A549 (cell line): Measurements from ENCODE around the gene SH3PXD2A.

Experiments used
- CTCF ChIP-seq: fragments of >200 bp; sonication (Bioruptor Twin); formaldehyde crosslinking; IDR thresholded peaks from 3 replicates; pipeline ENCODE4 v1.5.1; 2016
- HMGXB4 ChIP-seq: fragments of 250-450 bp; sonication (Bioruptor Pico); IDR thresholded peaks from 2 replicates; pipeline ENCODE4 v1.5.0; 2021; ENCODE audit warnings: mild to moderate bottlenecking, moderate library complexity, borderline replicate concordance
- JUN ChIP-seq, 2 experiments: fragments of >200 bp; sonication (Bioruptor Twin); formaldehyde crosslinking; IDR thresholded peaks; 2 replicates in 1 of 2; 3 replicates in 1 of 2; pipeline ENCODE4 v1.6.1; 2016 to 2017
- KDM1A ChIP-seq: fragments of 200-600 bp; sonication (generic); IDR thresholded peaks from 2 replicates; pipeline ENCODE4 v1.6.1; 2016; ENCODE audit warnings: low read depth, mild to moderate bottlenecking
- MAX ChIP-seq: IDR thresholded peaks from 2 replicates; pipeline ENCODE4 v1.6.1; 2012
- MAZ ChIP-seq: fragments of 150-350 bp; IDR thresholded peaks from 2 replicates; pipeline ENCODE4 v1.6.1; 2014; ENCODE audit warnings: antibody characterized with exemption, low read depth, low read length, borderline replicate concordance
- POLR2A ChIP-seq: IDR thresholded peaks from 2 replicates; pipeline ENCODE4 v1.6.1; 2012; ENCODE audit warnings: mild to moderate bottlenecking, low read length
- POLR2AphosphoS2 ChIP-seq: conservative IDR thresholded peaks from 2 replicates; pipeline ENCODE4 v1.6.1; 2012; ENCODE audit warnings: low read length, improper control_type of control experiment, inconsistent platforms
- RARB ChIP-seq: fragments of 250-450 bp; sonication (Bioruptor Pico); IDR thresholded peaks from 2 replicates; pipeline ENCODE4 v1.8.0; 2021; ENCODE audit warnings: mild to moderate bottlenecking, moderate library complexity
- REST ChIP-seq: fragments of 200-600 bp; sonication (generic); IDR thresholded peaks from 2 replicates; pipeline ENCODE4 v1.6.1; 2016; ENCODE audit warnings: antibody characterized with exemption, mild to moderate bottlenecking, moderate library complexity
- TFCP2L1 ChIP-seq: fragments of 250-450 bp; sonication (Bioruptor Pico); IDR thresholded peaks from 2 replicates; pipeline ENCODE4 v1.5.0; 2021; ENCODE audit warnings: mild to moderate bottlenecking

- TF ChIP-seq CTCF (no peak), RARB (no peak), POLR2A (no peak), TFCP2L1 (CRISPR knock-in tag) (no peak), REST (no peak), MAZ (no peak), HMGXB4 (CRISPR knock-in tag) (no peak), POLR2AphosphoS2 (no peak), MAX (no peak), JUN (IDR thresholded peaks at IDR 0.05) (no peak), KDM1A (no peak)
These were observed 293.0 kb downstream of the SH3PXD2A start for GRCh38 chr10:103562383-103562782.
